Measurements from ENCODE around the gene TAPT1.

The TAPT1 gene

DNA sequence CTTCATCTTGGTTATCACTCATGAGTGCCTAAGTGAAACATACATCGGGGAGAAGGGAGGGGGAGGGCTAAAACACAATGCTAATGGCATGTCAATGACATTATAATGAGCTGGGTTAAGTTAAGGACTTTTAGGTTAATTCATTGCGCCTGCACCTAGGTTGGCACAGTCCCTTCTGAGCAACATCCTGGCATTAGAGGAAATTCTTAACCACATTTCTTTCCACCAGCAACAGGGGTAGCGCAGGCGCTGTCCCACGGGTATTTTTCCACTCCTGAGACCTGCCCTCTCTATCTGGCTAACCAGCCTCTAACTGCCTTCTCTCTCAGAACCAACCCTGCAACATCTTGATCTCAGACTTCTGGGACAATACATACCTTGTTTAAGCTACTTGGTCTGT, 103.5 kb downstream of the TAPT1 start:
- no peak overlapping the region for H3K4me3 ChIP-seq (replicated peaks in 1 of 2; ENCODE audit: low read depth in 2 of 2, low read length in 2 of 2)
- DNase-seq (ENCODE audit: low read depth in 2 of 2): no peak
- no peak for TF ChIP-seq CTCF (IDR thresholded peaks at IDR 0.05; ENCODE audit: low read depth, low read length)

DNA sequence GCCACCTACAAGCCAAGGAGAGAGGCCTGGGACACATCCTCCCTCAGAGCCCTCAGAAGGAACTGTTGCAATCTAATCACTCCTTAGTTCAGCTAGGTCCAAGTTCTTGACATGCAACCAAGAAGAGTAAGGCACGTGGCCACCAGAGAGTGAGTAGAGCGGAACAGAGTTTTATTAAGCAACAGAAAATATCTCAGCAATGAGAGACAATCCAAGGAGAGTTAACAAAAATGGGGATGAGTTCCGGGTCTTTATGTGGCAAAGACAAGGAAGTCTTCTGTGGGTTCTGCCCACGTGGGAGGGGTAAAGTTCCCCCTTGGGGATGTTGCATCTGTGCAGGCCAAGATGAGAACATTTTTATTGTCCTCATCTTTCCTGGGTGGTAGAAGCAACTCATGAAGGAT, 104.0 kb downstream of the TAPT1 start:
- no peak for DNase-seq (ENCODE audit: low read depth in 2 of 2)
- H3K4me3 ChIP-seq (replicated peaks in 1 of 2; ENCODE audit: low read depth in 2 of 2, low read length in 2 of 2): no peak overlapping the region
- TF ChIP-seq CTCF (IDR thresholded peaks at IDR 0.05; ENCODE audit: low read depth, low read length): no peak

DNA sequence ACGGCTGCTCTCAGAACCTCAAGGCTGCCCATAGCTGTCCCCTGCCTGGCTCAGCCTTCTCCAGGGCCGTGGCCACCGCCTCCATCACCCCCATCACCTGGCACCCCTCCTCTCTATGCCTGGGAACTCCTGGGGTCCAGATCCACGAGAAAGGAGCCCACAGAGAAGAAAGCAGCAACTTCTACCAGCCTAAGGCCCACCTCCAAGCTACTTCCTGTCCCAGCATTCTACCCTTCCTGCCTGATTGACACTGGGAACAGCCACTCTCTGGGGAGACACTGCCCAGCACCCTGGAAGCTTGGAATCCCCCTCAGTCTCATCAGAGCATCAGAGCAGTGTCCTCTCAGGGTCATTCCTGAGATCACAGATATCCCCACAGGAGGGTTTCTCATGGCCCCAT, 105.6 kb downstream of the TAPT1 start:
- no peak overlapping the region for H3K4me3 ChIP-seq (replicated peaks in 1 of 2; ENCODE audit: low read depth in 2 of 2, low read length in 2 of 2)
- TF ChIP-seq CTCF (IDR thresholded peaks at IDR 0.05; ENCODE audit: low read depth, low read length): no peak
- no peak for DNase-seq (ENCODE audit: low read depth in 2 of 2)

DNA sequence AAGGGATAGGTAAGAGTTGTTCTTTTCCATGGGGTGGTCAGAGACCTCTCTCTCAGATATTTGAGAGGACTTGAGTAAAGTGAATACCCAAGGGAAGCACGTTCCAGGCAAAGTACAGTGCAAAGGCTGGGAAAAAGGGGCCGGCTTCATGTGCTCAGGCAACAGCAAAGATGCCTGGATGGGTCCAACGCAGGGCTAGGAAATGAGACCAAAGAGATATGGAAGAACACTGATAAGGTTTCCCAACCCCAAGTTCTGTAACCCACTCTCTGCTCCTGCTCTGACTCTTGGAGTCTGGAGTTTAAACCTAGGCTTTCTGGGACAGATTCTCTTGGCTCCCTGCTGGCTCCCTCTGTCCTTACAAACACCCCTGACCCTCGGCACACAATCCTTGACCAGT, 106.3 kb downstream of the TAPT1 start:
- TF ChIP-seq CTCF (IDR thresholded peaks at IDR 0.05; ENCODE audit: low read depth, low read length): no peak
- no peak overlapping the region for H3K4me3 ChIP-seq (replicated peaks in 1 of 2; ENCODE audit: low read depth in 2 of 2, low read length in 2 of 2)
- DNase-seq (ENCODE audit: low read depth in 2 of 2): no peak

DNA sequence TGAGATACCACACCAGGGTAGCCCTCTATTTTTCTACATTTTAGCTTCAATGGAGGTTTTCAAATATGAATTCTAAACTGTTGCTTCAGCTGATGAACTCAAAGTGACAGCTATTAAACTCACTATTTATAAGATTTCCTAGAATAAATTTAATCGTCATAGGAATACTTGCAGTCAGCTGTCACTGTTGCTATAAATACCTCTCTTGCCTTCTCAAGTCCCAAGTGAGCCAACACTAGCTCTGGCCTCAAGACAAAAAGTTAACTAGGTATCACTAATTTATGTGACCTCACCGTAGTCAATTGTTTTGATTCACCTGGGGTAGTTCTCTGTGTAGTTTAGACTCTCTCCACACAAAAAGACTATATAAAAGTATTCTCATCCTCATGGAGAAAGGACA, 108.2 kb downstream of the TAPT1 start:
- no peak for TF ChIP-seq CTCF (IDR thresholded peaks at IDR 0.05; ENCODE audit: low read depth, low read length)
- H3K4me3 ChIP-seq (replicated peaks in 1 of 2; ENCODE audit: low read depth in 2 of 2, low read length in 2 of 2): no peak overlapping the region
- DNase-seq (ENCODE audit: low read depth in 2 of 2): no peak

DNA sequence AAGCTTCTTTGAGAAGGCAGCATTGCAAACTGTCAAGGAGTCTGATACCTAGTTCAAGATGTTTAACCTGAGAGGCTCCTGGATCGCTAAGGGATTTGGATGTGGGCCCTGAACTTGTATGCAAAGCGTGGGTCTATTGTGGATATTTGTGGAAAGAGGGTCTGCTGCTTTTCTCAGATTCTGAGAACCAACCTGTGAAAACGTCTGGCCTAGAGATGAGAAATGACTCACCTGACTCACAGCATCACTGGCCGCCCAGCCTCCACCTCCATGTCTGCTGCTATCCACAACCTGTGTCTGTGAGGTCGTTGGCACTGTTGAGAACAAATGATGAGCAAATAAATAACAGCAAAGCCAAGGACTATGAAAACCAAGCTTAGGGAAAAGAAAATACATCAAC, 109.1 kb downstream of the TAPT1 start:
- no peak overlapping the region for H3K4me3 ChIP-seq (replicated peaks in 1 of 2; ENCODE audit: low read depth in 2 of 2, low read length in 2 of 2)
- no peak for DNase-seq (ENCODE audit: low read depth in 2 of 2)
- no peak for TF ChIP-seq CTCF (IDR thresholded peaks at IDR 0.05; ENCODE audit: low read depth, low read length)

- no peak for DNase-seq (ENCODE audit: low read depth in 2 of 2)
- TF ChIP-seq CTCF (IDR thresholded peaks at IDR 0.05; ENCODE audit: low read depth, low read length): no peak
- no peak overlapping the region for H3K4me3 ChIP-seq (replicated peaks in 1 of 2; ENCODE audit: low read depth in 2 of 2, low read length in 2 of 2)
These were observed 109.7 kb downstream of the TAPT1 start for GRCh38 chr4:16116493-16116990.

Measured in cardiac fibroblast (primary cell).